Urinary bladder (tissue), 4 donors: ENCODE results near the gene SGMS1. TPM values are rescaled to one million over a fixed set of nuclear protein-coding genes. Genes with fewer than 3 reads are reported as not detected.
"Not testable (repeated sequence)": the region's sequence is repeated elsewhere in the genome, so short reads cannot be mapped to it uniquely, and the experiment has no call there.

ENCODE experiments used
- DNase-seq: peaks from one replicate; pipeline ENCODE4 v3.0.0-alpha.2; 2015; ENCODE audit errors: extremely low spot score
- H3K27ac ChIP-seq: one replicate; pipeline ENCODE4 v1.5.1; 2013; ENCODE audit warnings: low read depth, mild to moderate bottlenecking, moderate library complexity
- H3K36me3 ChIP-seq: one replicate; pipeline ENCODE4 v1.6.1; 2013; ENCODE audit warnings: mild to moderate bottlenecking, moderate library complexity; ENCODE audit not compliant: insufficient read depth
- H3K4me1 ChIP-seq: one replicate; pipeline ENCODE4 v1.6.1; 2013; ENCODE audit warnings: mild to moderate bottlenecking, moderate library complexity; ENCODE audit not compliant: insufficient read depth
- H3K4me3 ChIP-seq: one replicate; pipeline ENCODE4 v1.5.1; 2013; ENCODE audit warnings: low read depth, low read length
- WGBS: extraction: QIAGEN DNeasy Blood & Tissue Kit; methylation state at CpG from one replicate; pipeline ENCODE4 v1.1.7; 2013; 5-methylcytosine and 5-hydroxymethylcytosine counted together
- polyA plus RNA-seq: library from polyadenylated mRNA; stranded (reverse); fragments of 200-250 nt; gene quantifications from one replicate; pipeline ENCODE4 v1.2.3, GENCODE V29; 2013
- total RNA-seq: library from RNA; depleted of rRNA; stranded (reverse); fragments of >200 nt; gene quantifications from one replicate; pipeline ENCODE4 v1.2.3, GENCODE V29; 2014
- donor health status: healthy with polysubstance abuse.
- donor health status: healthy.

SGMS1 gene
- total and polyA plus RNA-seq, 2 donors: 21.2 to 86.4 TPM

DNA sequence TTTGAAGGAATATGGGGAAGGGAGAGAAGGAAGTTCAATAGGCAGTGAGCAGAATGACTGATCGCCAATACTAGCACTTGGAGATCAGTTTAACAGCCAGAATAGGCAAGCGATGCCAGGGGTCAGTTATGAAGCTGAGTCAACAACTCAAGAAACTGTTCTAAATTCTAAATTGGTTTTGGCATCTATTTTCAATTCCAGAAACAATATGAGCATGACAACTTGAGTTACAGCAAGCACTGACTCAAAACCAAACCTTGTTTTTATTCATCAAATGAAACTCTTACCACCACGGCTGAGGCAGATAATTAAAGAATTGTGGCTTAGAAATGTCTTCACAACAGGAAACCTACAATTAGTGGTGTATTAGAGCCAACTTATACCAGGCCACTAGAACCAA is 192.0 kb downstream of the SGMS1 start:
- 80% methylated on average over 3 of the region's 3 CpGs for WGBS
- H3K4me1 ChIP-seq: no peaks in the 10 kb centered on the region
- peak overlapping the region; percentile 16 for H3K27ac ChIP-seq
- no peaks in the 10 kb centered on the region for H3K36me3 ChIP-seq
- no peak overlapping the region for H3K4me3 ChIP-seq
- no peak for DNase-seq

DNA sequence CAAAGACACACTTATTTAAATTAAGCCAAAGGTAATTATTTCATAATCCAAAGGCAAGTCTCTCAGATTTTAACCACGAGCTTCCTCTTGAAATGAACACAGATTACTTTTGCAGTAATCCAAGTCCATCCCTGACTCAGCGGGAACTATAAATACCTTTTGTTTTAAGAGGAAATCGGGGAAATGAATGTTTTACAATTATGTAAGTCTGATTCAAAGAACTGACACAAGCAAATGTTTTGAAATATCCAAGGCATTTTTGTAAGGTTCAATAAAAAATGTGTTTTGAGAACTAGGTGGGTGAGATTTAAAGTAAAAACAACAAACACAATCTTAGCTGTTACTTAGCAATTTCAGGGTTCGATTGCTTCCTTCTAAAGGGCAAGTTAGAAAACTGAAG is 192.6 kb downstream of the SGMS1 start:
- Histone ChIP-seq H3K27ac (peak overlapping the region; percentile 16), H3K4me3 (no peak overlapping the region)
- WGBS: 35% methylated on average over 4 of the region's 4 CpGs

DNA sequence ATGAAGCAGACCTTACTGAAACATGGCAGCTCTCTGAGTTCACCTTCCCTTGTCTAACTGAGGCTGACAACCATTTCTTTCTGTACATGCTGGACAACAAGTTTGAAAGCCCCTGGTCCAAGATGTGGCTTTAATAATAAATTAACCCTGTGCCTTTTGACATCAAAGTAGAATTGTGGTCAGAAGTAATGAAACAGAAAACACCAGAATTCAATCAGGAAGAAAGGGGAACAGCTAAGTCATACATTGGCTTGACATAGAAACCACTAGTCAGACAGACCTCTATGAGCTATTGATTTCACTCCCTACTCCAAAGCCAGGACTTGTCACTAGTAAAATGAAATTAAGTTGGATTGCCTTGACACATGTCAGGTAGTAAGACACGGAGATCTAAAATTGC is 197.3 kb downstream of the SGMS1 start:
- 97% methylated on average over 1 of the region's 1 CpG for WGBS
- DNase-seq: no peak
- H3K4me3 ChIP-seq: no peak overlapping the region

More for the DNA sequence above, 192.6 kb downstream of the SGMS1 start:
- Histone ChIP-seq H3K36me3 (no peaks in the 10 kb centered on the region), H3K4me1 (no peaks in the 10 kb centered on the region)
- DNase-seq: no peak

DNA sequence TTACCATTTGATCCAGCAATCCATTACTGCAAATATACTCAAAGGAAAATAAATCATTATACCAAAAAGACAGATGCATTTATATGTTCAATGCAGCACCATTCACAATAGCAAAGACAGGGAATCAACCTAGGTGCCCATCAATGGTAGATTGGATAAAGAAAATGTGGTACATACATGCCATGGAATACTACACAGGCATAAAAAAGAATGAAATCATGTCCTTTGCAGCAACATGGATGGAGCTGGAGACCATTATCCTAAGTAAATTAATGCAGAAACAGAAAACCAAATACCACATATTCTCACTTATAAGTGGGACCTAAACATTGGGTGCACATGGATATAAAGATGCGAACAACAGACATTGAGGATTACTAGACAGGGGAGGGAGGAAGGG is 198.5 kb downstream of the SGMS1 start:
- H3K36me3 ChIP-seq, DNase-seq, H3K27ac ChIP-seq, H3K4me3 ChIP-seq, H3K4me1 ChIP-seq: not testable (repeated sequence)
- 100% methylated on average over 1 of the region's 1 CpG for WGBS

More for the DNA sequence above, 197.3 kb downstream of the SGMS1 start:
- H3K4me1 ChIP-seq: no peaks in the 10 kb centered on the region
- H3K36me3 ChIP-seq: no peaks in the 10 kb centered on the region
- no peak overlapping the region for H3K27ac ChIP-seq

DNA sequence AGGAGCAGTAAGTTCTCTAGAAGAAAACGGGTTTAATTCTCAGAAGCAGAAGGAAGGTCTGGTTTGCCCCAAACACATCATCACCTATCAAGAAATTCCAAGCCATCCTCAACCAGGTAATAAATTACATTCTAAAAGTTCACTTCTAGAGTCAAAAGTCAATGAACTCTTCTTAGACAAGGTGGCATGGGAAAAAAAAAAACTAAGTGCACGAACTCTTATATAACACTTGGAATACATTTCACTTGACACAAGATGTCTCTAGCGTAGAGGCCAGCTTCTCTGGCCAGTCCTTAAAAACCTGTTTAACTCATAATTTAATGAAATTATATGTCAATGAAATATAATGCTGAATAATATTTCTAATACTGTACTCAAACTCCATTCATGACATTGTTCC is 200.3 kb downstream of the SGMS1 start:
- Histone ChIP-seq H3K27ac (no peak overlapping the region), H3K4me1 (no peaks in the 10 kb centered on the region), H3K4me3 (no peak overlapping the region), H3K36me3 (no peaks in the 10 kb centered on the region)
- no peak for DNase-seq
- 96% methylated on average over 3 of the region's 3 CpGs for WGBS

DNA sequence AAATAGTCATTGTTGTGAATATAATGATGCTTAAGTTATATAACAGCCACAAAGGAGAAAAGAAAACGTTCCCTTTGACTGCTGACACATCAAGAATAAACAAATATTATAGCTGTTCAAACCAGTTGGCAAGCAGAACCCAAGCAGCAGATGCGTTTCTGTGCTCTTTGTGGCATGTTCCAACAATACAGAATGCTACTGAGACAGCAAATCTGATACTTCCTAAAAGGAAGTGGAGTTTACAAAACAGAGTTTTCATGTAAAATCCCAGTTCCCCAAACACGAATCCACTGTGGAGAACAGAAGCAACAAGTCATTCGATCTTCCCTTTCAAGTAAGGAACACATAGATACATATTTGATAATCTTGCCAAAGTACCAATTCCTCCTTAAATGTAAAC is 201.5 kb downstream of the SGMS1 start:
- no peak overlapping the region for H3K27ac ChIP-seq
- DNase-seq: no peak
- no peaks in the 10 kb centered on the region for H3K36me3 ChIP-seq
- WGBS: 34% methylated on average over 4 of the region's 4 CpGs
- H3K4me1 ChIP-seq: no peaks in the 10 kb centered on the region
- no peak overlapping the region for H3K4me3 ChIP-seq

DNA sequence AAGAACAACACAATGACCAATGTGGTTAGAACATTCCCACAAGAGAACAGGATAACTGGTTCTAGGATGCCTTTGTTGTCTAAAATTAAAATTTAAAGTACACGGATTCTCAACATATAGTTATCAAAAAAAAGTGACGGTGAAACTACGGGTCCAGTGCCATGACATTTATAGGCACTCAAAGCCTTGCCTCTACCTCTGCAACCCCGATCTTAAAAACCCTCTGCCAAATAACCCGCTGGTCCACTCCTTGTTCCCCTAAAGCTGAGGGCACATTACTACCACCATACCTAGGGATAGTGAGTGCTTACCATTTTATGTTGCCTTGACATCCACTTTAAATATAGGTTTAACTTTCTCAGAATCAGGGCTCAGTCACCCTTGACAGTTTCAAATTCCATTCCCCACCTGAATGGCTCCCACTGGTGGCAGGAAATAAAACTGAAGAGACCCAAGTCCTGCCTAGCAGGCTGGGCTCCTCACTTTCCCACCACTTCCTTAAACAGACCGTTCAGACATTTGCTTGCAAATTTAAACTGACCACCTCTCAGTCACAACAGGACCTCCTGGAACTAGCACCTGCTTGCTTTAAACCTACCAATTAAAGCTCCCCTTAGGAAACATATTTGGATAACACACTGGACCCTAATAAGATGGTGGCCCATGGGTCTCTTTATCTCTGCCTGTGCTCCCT is 202.6 kb downstream of the SGMS1 start:
- no peak for DNase-seq
- Histone ChIP-seq H3K4me3 (no peak overlapping the region), H3K27ac (no peak overlapping the region), H3K4me1 (no peaks in the 10 kb centered on the region), H3K36me3 (no peaks in the 10 kb centered on the region)
- WGBS: 84% methylated on average over 6 of the region's 6 CpGs

DNA sequence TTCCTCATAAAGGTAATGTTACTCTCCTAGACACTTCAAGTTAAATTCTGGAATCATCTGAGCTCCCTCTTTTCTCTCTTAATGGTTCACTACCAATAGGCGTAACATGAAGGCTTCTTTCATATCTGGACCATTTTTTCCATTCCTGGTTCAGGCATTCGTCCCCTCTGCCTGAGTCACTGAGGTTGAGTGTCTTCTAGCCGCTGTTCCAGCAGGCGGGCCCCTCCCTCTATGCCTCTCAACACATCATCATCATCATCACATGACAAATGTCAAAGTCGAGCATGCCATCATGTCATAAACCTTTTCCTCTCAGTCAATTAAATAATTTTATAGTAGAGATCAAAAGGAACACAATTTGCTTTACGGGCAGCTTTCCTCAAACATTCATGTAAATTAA is 203.6 kb downstream of the SGMS1 start:
- Histone ChIP-seq H3K27ac (no peak overlapping the region), H3K36me3 (no peaks in the 10 kb centered on the region), H3K4me1 (no peaks in the 10 kb centered on the region), H3K4me3 (no peak overlapping the region)
- no peak for DNase-seq
- 90% methylated on average over 6 of the region's 6 CpGs for WGBS

DNA sequence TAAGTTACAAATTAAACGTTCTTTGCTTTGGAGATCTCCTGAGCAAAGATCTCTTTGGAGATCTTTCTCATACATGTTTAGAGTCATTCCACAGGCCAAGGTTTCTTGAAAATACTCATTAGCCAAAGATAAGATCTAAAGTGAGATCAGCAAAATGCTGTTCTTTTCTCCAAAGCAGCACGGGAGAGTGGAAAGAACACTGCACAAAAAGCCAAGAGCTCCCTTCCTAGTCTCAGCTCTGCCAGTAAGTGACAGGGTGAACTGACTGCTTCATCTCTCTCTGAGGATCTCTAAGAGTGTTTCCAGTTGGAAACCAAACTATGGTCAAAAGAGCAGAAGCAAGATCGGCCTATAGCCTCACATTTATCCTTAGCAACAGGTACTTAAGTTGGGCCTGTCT is 204.0 kb downstream of the SGMS1 start:
- no peak overlapping the region for H3K27ac ChIP-seq
- no peak overlapping the region for H3K4me3 ChIP-seq
- no peak for DNase-seq
- 73% methylated on average over 3 of the region's 3 CpGs for WGBS
- H3K36me3 ChIP-seq: no peaks in the 10 kb centered on the region
- H3K4me1 ChIP-seq: no peaks in the 10 kb centered on the region

DNA sequence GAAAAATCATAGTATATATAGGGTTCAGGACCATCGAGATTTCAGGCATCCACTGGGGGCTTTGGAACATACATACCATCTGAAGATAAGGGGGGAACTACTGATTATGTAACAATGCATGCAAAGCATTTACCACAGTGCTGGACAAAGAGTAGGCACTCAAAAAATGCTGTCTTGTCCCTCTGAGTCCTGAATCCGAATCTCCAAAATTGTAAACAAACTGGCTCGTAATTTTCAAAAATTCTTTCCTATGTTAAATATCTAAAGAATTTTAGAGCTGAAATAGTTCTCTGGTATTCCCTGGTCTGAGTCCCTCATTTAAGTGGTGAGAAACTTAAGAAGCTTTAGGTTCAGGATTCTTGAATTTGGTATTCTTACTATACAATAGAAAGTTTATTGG is 204.7 kb downstream of the SGMS1 start:
- H3K4me1 ChIP-seq: no peaks in the 10 kb centered on the region
- no peak overlapping the region for H3K4me3 ChIP-seq
- H3K27ac ChIP-seq: no peak overlapping the region
- H3K36me3 ChIP-seq: no peaks in the 10 kb centered on the region
- WGBS: 38% methylated on average over 3 of the region's 3 CpGs
- DNase-seq: no peak

DNA sequence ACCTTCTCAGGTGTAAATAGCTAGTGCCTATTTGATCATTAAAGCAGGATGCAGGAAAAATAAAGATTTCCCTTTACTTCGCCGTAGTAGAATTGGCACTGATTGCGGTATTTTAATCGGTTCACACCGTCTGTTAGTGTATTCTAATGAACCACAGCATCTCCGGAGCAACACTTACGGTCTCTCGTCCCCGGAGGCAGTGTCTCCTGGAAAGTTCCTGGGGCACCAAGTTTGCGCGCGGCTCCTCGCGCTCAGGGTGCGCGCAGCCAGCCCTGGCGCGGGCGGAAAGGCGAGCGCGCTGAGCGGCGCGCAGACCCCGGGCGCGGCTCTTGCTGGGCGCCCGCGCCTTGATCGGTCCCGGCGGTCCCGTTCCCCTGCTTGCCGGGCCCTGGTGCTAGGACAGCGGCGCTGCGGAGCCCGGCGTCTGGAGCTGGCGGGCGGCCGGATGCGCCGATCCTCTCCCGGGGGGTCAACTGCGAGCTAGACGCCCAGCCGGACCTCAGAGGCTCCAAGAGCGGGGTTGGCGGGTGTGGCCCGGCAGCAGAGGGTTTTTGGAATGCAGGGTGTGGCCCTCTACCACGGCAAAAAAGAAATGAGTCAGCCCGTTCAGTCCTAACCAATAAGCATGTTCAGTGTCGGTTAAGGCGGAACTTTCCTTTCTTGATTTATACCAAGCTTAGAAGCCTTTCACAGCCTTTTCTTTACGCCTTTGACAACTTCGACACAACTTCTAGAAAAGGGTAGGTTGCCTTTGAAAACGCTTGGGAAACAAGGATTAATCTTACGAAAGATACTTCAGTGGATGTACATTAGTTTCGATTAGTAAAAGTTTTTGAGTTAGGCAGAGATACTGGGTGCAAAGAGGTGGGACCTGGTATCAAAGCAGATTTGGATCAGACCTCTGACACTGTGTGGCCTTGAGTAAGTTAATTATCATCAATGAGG is 205.6 kb downstream of the SGMS1 start:
- Histone ChIP-seq H3K4me1 (no peaks in the 10 kb centered on the region), H3K4me3 (peak overlapping the region; percentile 76), H3K27ac (peak overlapping the region; percentile 51), H3K36me3 (no peaks in the 10 kb centered on the region)
- WGBS: 1% methylated on average over 62 of the region's 62 CpGs
- DNase-seq: peak; percentile 55

DNA sequence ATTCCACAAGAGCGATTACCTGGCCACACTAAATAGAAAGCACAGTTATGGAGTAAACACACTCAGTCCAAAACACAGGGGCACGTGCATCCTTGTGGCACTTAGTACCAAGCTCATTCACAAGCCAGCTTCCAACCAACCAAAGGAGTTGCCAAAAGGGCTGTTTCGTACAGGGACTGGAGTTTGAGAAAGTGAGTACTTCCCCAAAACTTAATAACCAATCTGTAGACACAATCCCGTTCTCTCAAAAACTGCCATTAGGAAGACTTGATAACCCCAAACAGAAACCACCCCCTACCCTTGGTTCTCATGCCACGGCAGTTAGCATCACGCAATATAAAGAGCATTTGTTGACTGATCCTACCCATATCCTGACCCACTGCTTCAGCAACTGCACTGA is 206.3 kb downstream of the SGMS1 start:
- no peaks in the 10 kb centered on the region for H3K36me3 ChIP-seq
- DNase-seq: no peak
- H3K4me3 ChIP-seq: peak overlapping the region; percentile 76
- no peak overlapping the region for H3K27ac ChIP-seq
- 17% methylated on average over 6 of the region's 6 CpGs for WGBS
- H3K4me1 ChIP-seq: no peaks in the 10 kb centered on the region

DNA sequence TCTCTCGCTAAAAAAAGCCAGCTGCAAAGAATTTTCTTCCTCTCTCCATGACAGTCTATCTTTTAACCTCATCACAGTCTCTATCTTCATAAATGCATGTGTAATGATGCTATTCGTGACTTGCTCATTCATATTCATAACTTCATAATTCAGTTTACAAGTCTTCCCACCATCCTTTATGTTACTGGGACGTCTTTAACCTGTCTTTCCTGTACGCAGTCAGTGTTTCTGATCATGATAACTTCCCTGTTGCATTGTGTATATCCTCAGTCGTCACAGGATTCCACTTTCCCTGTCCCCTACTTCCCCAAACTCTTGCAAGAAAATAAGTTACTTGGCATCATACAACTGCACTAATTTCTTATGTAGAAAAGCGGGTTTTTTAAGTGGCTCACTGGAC is 206.9 kb downstream of the SGMS1 start:
- Histone ChIP-seq H3K27ac (no peak overlapping the region), H3K4me3 (no peak overlapping the region), H3K4me1 (no peaks in the 10 kb centered on the region), H3K36me3 (no peaks in the 10 kb centered on the region)
- 53% methylated on average over 6 of the region's 6 CpGs for WGBS
- no peak for DNase-seq

DNA sequence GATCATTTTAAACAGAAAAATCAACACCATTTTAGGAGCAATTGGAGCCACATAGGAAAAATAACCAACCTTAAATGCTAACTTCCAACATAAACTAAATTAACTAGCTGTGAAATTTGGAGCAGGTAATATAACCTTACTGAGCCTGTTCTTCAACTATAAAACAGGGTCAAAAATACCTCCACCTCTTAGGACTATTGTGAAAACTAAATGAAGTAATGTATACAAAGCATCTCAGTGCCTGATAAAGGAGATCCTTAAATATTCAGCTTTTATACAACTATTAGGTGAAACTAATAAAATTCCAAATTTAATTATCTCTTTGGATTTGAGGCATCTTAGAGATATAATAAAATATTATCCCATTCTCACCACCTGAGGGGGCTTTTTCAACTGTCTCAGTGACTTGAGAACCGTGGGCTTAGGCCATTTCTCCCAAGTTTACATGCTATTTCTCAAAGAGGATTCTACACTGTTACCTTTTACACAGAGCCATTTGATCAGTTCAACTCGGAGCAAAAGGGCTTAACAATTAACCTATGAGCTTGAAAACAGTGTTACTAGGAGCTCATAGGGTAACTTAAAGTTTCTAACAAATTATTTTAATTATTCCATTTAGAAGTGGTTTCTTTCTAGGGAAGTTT is 207.5 kb downstream of the SGMS1 start:
- 37% methylated on average over 2 of the region's 2 CpGs for WGBS
- Histone ChIP-seq H3K36me3 (no peaks in the 10 kb centered on the region), H3K4me3 (no peak overlapping the region), H3K4me1 (no peaks in the 10 kb centered on the region), H3K27ac (no peak overlapping the region)
- DNase-seq: no peak
